Stimulated activated CD8-positive, alpha-beta memory T cell treated with anti-CD3 and anti-CD28 coated beads, Interleukin-15, amount 100 ng/mL, for 48 hours (primary cell): ENCODE results near the gene LDLRAD2.
"Not testable (repeated sequence)": the region's sequence is repeated elsewhere in the genome, so short reads cannot be mapped to it uniquely, and the experiment has no call there.

Source experiments
- DNase-seq, 2 donors: peaks; one replicate each; pipeline ENCODE4 v3.0.0-alpha.2; 2020; ENCODE audit warnings: low read depth in 2 of 2

LDLRAD2 gene

DNA sequence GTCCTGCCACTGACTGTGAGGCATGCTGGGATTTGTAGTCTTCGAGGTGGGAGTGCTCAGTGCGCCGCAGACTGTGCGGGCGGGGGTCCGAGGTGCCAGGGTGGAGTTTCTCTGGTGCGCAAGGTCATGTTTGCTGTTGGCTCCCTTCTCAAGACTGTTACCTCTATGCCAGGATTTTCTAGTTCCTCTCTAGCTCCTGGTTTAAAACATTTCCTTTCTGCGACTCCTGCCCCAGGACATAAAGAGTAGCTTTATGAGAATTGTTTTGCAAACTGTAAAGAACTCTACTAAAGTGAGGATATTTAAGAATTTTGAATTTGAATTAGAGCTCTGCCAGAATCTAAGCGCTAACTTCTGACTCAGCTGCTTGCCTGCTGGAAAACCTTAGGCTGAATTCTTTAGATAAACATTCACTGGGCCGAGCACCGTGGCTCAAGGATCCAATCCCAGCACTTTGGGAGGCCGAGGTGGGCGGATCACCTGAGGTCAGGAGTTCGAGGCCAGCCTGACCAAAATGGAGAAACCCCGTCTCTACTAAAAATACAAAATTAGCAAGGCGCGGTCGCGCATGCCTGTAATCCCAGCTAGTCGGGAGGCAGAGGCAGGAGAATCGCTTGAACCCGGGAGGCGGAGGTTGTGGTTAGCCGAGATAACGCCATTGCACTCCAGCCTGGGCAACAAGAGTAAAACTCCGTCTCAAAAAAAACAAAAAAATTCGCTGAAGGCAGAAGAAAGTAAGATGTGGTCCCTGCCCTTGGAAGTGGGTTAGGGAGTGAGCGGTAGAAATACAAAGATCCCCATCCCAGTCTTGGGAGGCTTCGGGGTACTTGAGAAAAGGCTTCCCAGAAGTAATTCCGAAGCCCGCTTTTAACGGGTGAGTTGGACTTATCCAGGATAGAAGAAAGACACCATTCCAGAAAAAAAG lies 28.1 kb upstream of the LDLRAD2 start:
- no peak for DNase-seq

GRCh38 chr1:21785764-21786163 lies 26.3 kb upstream of the LDLRAD2 start:
- not testable (repeated sequence) for DNase-seq

- DNase-seq, result no peak
Observed at GRCh38 chr1:21786640-21787039, 25.4 kb upstream of the LDLRAD2 start.

- no peak for DNase-seq
Observed at GRCh38 chr1:21793104-21793503, 19.0 kb upstream of the LDLRAD2 start.

DNA sequence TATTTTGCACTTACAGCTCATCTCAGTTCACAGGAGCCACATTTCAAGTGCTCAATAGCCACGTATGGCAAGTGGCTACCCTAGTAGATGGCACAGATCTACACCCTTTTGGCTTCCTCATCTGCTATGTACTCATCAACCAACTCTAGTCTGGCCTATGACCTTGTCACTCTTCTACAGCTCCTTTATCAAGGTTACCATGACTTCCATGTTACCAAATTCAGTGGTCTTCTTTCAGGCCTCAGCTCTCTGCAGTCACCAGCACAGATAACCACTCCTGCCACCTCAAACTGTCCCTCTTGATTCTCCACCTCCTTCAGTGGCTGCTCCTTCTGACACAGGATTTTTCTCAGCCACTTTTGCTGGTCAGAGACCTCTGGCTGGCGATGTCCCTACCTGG lies 17.4 kb upstream of the LDLRAD2 start:
- no peak for DNase-seq

DNA sequence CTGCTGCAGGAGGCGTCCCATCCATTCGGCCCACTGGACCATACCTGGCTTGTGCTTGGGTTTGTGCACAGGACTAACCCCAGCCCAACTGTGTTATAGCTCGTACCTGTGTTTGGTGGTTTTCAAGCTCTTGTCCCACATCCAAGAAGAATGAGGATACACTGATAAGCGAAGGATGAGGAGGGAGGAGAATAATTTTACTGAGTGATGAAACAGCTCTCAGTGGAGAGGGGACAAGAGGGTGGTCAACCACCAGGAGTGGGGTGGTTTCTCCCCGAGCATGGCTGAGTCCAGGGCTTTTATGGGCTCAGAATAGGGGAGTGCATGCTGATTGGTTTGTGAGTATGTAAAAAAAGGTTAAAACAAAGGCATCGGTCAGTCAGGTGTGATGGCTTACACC lies 17.0 kb upstream of the LDLRAD2 start:
- no peak for DNase-seq

DNA sequence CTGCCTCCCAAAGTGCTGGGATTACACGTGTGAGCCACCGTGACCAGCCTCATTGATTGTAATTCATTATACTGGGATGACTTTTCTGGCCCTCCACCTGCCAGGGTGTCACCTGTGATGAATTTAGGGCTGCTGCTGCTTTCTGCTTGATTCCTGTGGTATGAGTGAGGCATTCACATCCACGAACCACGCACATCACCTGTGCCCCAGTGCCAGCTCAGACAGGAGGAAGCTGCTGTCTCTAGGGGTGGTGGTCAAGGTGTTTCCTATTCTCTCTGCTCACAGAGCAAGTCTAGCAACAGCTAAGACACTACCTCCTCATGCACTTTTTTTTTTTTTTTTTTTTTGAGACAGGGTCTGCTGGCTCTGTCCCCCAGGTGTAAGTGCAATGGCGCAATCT lies 12.3 kb upstream of the LDLRAD2 start:
- no peak for DNase-seq

- DNase-seq, result no peak
Observed at GRCh38 chr1:21801100-21801499, 11.0 kb upstream of the LDLRAD2 start.

DNA sequence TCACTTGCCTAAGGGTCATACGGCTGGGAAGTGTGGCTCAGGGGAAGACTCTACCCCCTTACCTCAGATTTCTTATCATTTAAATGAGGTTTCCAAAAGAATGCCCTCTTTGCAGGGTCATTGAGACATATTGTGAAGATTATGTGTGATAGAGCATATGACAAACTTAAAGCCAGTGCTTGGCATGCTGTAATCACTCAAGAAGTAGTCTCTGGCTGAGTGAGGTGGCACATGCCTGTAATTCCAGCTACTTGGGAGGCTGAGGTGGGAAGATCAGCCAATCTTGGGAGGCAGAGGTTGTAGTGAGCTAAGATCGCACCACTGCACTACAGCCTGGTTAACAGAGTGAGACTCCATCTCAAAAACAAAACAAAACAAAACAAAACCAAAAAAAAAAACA lies 7.5 kb upstream of the LDLRAD2 start:
- DNase-seq, result no peak

DNA sequence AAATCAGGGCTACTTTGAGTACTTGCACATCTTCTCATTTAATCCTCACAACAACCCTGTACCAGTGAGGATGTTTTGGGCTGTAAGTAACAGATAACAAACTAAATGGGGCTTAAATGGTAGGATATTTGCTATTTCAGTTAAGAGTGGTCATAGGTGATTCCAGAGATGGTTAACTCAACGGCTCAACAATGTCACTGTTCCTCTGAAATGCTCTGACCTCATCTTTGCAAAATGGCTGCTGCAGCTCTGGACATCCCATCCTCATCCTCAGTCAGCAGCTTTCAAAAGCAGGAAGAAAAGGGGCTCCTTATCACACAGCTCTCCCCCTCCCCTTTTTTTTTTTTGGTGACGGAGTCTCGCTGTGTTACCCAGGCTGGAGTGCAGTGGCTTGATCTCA lies 1.5 kb downstream of the LDLRAD2 start:
- no peak for DNase-seq

- peak; percentile 11 to 24 for DNase-seq
Observed at GRCh38 chr1:21814241-21814918, 2.3 kb downstream of the LDLRAD2 start.

DNA sequence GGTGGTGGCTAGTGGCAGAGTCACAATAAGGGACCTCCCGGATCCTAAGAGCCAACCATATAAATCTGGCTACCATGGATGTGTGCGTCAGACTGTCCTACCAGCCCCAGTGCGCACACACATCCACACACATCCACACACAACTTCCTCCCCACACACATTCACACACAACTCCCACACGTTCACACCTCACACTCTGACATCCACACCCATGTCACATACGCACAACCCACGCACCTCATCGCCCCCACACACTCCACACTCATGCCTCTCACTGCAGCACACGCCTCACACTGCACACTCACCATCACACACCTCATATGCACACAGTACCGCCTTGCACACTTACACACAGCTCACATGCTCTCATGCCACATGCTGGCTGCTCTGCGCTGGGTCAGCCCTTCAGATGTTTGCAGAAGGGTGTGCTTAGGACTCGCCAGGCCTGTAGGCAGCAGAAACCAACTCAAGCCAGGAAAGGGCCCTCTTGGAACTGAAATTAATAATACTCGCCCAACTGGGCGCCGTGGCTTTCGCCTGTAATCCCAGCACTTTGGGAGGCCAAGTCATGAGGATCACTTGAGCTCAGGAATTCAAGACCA lies 3.0 kb downstream of the LDLRAD2 start:
- no peak for DNase-seq

- no peak for DNase-seq
Observed at GRCh38 chr1:21815724-21816321, 3.8 kb downstream of the LDLRAD2 start.

- DNase-seq, result no peak
Observed at GRCh38 chr1:21816602-21817302, 4.7 kb downstream of the LDLRAD2 start.

DNA sequence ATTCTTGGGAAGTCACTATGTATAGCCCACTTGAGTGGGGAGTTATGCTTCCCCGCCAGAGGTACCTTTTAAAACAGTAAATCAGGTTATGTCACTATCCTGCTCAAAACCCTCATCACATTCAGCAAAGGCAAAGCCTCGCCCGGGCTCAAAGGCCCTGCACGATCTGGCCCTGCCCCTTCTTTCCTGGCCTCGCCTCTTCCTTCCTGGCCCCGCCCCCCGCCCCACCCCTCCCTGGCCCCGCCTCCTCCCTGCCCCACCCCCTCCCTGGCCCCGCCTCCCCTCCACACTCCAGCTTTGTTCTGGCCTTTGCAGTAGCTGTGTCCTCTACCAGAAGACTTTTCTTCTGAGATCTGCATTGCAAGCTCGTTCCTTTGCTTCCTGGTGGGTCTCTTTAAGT lies 6.6 kb downstream of the LDLRAD2 start:
- DNase-seq, result peak; percentile 19 to 26

- no peak for DNase-seq
Observed at GRCh38 chr1:21820597-21821232, 8.7 kb downstream of the LDLRAD2 start.

- no peak for DNase-seq
Observed at GRCh38 chr1:21821385-21822019, 9.4 kb downstream of the LDLRAD2 start.

DNA sequence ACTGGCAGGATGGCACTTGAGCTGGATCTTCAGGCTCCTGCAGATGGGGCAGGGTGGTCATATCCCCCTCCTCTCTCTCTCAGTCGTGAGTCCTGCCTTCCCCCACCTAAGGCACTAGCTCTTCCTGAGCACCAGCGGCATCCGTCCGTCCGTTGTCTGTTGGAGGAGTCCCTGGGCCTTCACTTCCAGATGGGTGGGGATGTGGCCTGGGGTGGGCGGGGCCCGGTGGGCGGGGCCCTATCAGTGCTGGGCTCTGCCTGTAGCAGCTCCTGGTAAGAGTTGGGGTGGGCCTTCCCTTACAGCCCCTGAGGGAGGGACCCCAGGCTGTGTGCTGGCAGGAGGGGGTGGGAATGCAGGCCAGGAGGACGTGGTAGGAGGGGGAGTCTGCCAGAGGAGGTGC lies 10.3 kb downstream of the LDLRAD2 start:
- no peak for DNase-seq

- DNase-seq, result no peak
Observed at GRCh38 chr1:21823206-21823979, 11.3 kb downstream of the LDLRAD2 start.
